T-helper 1 cell treated with Interleukin-12 subunit alpha and Interleukin-12 subunit beta and Interleukin-4 antibody, amounts not matched to agents 30 ng/mL and 1 ng/mL, for 36 hours (primary cell): ENCODE data around the gene SAP30L. TPM values are rescaled to one million over a fixed set of nuclear protein-coding genes. Genes with fewer than 3 reads are reported as not detected.

ENCODE experiments used
- intact Hi-C: fragments of 100-400 bp; cut with micrococcal nuclease; formaldehyde crosslinking; loops from one replicate; pipeline ENCODE4 v1.15.1; 2024
- total RNA-seq: library from RNA; stranded (reverse); gene quantifications from 2 replicates; pipeline ENCODE4 v1.2.3, GENCODE V29; 2022

SAP30L gene
- 42.0 and 44.1 TPM in 2 replicates for total RNA-seq

DNA sequence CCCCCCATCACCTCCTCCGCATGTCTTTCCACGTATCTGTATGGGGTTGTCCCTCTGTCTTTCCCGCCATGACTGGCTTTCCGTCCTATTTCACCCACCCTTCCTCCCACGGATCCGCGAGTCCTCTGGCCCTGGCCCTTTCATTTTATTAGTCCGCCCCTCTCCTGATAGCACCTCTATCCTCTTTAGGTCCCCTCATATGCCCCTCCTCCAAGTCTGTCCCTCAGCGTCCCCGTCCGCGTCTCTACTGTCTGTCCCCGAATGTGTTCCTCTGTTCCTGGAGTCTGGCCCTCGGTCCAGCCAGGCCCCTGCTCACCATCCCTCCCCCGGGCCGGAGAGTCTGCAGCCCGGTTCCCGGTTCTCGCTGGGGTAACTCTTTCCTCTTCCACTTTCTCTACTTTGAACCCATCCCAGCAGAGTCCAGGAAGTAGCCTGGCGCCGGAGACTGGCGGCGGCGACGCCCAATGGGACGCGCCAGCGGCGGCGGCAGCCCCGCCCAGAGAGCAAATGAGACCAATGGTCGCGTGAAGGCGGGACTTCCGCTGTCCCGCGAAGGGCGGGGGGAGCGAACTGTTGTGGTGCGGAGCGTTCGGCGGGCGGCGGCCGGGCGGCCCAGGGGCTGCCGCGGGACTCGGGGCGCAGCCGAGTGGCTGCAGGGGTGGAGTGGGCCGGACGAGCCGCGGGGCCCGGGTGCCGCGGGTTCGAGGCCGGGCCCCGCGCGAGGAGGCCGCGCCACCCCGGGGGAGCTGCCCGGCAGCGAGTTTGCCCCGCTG is at the start of gene SAP30L:
Gene SAP30L (plus strand): TSS at position 576 of the 773 bp plus-strand sequence. CDS start 608 bp downstream, outside the sequence.
- intact Hi-C loops = loop anchor here (1.0 to 10.0 kb wide), 12 partner anchors 40 to 1091 kb away; partner anchors contain the start of genes CNOT8, FAM114A2, GALNT10 and LARP1

DNA sequence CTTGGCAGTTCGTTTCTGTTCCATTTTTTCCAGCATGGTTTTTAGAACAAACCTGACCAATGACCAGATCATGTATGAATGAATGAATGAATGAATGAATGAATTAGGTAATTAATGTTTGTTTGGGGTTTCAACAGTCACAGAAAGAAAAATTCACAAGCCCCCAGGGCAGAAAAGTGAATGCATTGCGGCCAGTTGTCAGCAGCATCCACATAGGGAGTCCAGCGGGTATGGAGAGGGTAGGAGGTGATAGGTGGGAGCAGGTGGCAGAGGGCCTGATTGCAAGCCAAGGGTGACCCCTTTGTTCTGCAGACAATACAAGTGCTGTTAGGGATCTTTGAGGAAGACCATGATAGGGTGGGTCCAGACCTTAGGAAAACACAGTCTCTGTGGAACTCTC is 49.7 kb upstream of the SAP30L start:
- intact Hi-C loops = no loop called here

DNA sequence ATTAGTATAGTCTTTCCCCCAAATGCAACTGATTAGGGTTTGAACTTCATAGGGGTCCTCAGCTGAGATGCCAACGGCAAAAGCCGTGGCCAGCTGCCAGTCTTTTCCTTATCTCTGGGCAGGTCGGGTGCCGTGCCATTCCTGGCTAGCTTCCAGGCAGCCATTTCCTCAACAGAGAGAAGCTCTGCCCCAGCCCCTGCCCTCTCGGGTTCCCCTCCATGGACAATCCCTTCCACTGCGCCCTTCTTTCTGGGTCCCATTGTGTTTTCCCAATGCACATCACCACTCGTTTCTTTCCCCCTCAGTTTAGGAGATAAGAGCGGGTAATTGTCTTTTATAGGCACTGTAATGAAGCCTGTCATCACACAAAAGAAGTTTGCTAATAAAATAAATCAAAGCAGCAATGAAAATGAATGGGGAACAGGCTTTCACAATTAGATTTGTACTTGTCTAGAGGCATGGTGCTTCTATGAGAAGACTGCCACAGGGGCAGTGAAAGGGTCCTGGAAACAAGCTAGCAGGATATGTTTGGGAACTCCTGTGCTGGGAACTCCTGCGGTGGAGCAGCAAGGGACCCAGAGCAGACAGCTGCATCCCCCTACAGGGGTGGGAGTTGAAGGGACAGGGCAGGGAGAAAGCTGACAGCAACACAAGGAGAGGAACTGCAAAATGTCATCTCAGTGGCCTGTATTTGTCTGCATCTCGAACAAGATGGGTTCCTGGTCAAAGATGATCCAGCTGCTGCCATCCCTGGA is 48.0 kb upstream of the SAP30L start:
- intact Hi-C loops = no loop called here

- intact Hi-C loops = loop anchor here (10.0 kb wide), 1 partner anchor 176 kb away; no protein-coding TSS in a partner anchor
Observed at GRCh38 chr5:154400678-154401077, 45.1 kb upstream of the SAP30L start.

GRCh38 chr5:154401355-154401754 is 44.4 kb upstream of the SAP30L start:
- intact Hi-C loops = loop anchor here (10.0 kb wide), 1 partner anchor 177 kb away; no protein-coding TSS in a partner anchor

GRCh38 chr5:154401931-154402330 is 43.9 kb upstream of the SAP30L start:
- intact Hi-C loops = loop anchor here (10.0 kb wide), 1 partner anchor 177 kb away; no protein-coding TSS in a partner anchor

- intact Hi-C loops = loop anchor here (10.0 kb wide), 1 partner anchor 178 kb away; no protein-coding TSS in a partner anchor
Observed at GRCh38 chr5:154402611-154403010, 43.2 kb upstream of the SAP30L start.

- intact Hi-C loops = loop anchor here (10.0 kb wide), 1 partner anchor 178 kb away; no protein-coding TSS in a partner anchor
Observed at GRCh38 chr5:154403234-154403633, 42.6 kb upstream of the SAP30L start.

DNA sequence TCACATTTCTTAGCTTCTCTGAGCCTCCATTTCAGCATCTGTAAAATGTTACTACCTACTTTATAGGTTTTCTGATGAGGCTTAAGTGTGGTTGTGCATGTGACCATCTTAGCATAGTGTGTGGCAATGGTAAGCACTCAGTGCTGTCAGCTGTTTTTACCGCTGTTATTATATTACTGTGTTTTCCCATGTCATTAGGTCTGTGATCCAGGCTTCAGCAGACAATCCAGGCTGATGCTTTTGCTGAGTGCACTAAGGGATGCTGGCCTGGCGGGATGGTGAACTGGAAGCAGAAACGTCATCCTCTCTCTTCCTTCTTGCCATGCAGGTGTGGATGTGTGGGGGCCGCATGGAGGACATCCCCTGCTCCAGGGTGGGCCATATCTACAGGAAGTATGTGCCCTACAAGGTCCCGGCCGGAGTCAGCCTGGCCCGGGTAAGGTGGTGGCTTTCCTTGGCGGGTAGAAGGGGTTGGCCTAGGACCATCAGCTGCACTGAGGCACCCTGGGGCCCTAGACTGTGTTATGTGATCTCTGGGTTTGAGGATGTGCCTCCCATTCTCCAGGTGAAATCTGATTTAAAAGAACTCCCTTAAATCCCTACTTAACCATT is 41.9 kb upstream of the SAP30L start:
- intact Hi-C loops = loop anchor here (2.0 to 10.0 kb wide), 2 partner anchors 179 to 1871 kb away; no protein-coding TSS in a partner anchor

DNA sequence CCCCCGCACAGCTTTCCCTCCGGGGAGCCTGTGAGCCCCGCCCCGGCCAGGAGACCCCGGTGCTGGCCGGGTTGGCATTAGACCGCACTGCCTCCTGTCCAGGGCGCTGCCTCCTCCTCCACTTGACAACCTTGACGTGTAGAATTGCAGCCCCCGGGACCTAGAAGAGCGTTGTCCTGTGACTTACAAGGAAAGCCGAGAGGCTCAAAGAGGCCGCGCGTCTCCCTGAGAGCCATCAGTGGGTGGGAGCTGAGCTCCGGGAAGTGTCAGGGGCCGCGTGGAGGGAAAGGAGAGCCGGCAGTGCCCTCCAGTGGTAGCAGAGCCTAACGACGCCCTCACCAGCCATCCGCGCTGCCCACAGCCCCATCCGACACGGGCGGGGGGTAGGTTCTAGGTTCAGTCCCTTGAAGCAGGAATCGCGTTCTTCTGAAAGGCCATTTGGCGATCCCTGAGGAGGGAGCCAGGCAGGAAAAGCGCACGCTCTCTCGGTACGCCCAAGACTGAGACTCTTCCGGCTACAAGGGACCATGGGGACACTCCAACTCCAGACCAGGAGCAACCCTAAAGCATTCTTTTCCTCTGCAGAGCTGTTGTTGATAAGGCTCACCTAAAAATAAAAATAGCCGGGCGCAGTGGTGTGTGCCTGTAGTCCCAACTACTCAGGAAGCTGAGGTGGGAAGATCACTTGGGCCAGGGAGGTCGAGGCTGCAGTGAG is 40.6 kb upstream of the SAP30L start:
- intact Hi-C loops = loop anchor here (1.0 to 10.0 kb wide), 9 partner anchors 40 to 1872 kb away; partner anchors contain the start of genes FAM114A2, GALNT10, MFAP3 and SAP30L

DNA sequence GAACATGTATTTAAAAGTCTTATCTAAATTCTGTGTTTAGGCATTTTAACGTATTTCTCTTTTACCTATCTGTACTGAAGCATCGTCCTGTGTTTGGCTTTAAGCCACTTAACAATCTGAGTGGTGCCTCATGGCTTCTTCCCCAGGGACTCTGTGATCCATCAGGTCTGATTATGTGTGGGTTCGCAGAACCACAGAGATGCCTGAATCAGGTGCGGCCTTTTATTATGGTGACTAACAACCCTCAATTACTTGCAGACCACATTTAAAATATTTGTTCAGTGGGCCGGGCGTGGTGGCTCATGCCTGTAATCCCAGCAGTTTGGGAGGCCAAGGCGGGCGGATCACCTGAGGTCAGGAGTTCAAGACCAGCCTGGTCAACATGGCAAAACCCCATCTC is 39.6 kb upstream of the SAP30L start:
- intact Hi-C loops = loop anchor here (10.0 kb wide), 1 partner anchor 181 kb away; no protein-coding TSS in a partner anchor

DNA sequence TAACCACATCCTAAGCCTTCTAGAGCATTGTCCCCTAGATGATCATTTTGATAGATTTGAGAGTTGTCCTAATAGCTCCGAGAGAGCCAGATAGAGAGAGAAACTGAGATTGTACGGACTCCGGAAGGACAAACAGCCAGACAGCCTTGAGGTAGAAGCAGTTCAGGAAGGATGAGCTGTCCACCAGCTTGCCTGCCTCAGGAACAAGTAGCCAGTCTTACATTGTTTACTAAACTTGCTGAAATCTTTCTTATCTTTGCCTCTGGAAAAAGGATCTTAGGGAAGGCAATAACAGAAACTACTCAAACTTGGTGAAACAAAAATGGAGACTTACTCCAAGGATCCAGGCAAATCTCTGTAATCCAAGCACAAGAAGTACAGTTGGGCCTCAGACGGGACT is 39.0 kb upstream of the SAP30L start:
- intact Hi-C loops = loop anchor here (10.0 kb wide), 1 partner anchor 182 kb away; no protein-coding TSS in a partner anchor

DNA sequence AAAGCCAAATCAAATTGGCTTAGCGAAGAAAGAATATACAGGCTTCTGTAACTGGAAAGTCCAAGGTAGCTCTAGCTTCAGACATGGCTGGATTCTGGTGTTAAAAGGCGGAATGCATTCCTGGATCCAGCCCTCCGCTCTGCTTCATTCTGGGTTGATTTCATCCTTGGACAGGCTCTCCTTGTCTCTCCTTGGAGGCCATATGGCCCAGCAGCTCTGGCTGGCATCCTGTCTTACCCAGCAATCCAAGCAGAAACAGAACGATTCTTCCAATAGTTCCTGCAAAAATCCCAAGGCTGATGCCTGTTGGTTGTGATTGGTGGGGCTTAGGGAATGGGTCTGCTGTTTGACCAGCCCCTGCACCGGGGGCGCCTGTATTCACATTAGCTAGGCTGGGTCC is 37.0 kb upstream of the SAP30L start:
- intact Hi-C loops = loop anchor here (10.0 kb wide), 1 partner anchor 184 kb away; no protein-coding TSS in a partner anchor

GRCh38 chr5:154409230-154409840 is 36.5 kb upstream of the SAP30L start:
- intact Hi-C loops = loop anchor here (10.0 kb wide), 1 partner anchor 185 kb away; no protein-coding TSS in a partner anchor

GRCh38 chr5:154410008-154410407 is 35.8 kb upstream of the SAP30L start:
- intact Hi-C loops = no loop called here

- intact Hi-C loops = no loop called here
Observed at GRCh38 chr5:154410786-154411185, 35.0 kb upstream of the SAP30L start.

DNA sequence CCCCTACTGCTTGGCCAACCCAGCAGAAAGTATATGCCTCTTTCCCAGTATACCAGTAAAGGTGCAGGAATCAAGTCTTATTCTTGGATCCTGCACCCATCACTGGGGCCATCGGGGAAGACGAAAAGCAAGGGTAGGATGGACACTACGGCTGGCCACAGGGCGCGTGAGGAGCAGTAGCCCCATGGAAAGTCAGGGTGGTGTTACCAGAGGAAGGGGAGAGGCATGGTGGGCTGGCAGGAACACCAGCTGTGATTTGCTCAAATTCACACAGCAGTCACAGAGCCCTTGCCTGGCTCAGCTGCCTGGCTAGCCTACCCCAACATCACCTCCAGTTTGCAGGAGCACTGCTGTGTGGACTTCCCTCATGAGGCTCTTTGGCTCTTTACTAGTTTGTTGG is 34.5 kb upstream of the SAP30L start:
- intact Hi-C loops = no loop called here

DNA sequence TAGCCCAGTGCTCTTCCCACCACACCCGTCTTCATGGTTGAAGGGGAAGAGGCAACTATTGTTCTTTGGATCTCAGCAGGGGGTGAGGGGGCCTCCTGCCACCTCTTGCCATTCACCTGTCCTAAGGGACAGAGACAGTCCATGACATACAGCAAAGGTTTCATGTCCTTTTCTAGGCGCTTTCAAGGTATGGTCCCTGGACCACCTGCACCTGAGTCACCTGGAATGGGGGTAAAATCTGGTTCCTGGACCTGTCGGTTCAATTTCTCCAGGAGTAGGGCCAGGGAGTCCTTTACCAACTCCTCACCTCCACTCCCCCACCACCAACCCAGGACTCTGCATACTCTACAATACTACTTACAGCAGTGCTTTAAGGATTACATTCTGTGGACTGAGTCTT is 33.5 kb upstream of the SAP30L start:
- intact Hi-C loops = no loop called here

GRCh38 chr5:154412925-154413324 is 32.9 kb upstream of the SAP30L start:
- intact Hi-C loops = no loop called here

- intact Hi-C loops = no loop called here
Observed at GRCh38 chr5:154415114-154415513, 30.7 kb upstream of the SAP30L start.
